A673 (cell line): ENCODE data around the gene CPA1. TPM values are rescaled to one million over a fixed set of nuclear protein-coding genes. Genes with fewer than 3 reads are reported as not detected.
"Not testable (repeated sequence)": the region's sequence is repeated elsewhere in the genome, so short reads cannot be mapped to it uniquely, and the experiment has no call there.

ENCODE experiments used
- BruUV-seq: library from RNA; stranded (reverse); fragments of 400-500 nt; replicated peaks from 2 replicates; lab custom pipeline; 2021; lab: Mats Ljungman, UMichigan
- CTCF ChIA-PET: fragments of 300-600 bp; sonication (Branson Sonifier 250); formaldehyde crosslinking; loops from one replicate; lab custom pipeline; 2022; ENCODE audit warnings: antibody characterized with exemption; lab: Charles Lee
- POLR2A ChIA-PET: fragments of 300-600 bp; sonication (Branson Sonifier 250); formaldehyde crosslinking; loops from one replicate; lab custom pipeline; 2022; ENCODE audit warnings: antibody characterized with exemption; ENCODE audit not compliant: low non-redundant PET; lab: Charles Lee
- DNase-seq: peaks from one replicate; pipeline ENCODE4 v3.0.0-alpha.2; 2015; ENCODE audit warnings: low spot score
- H3K27ac ChIP-seq: fragments of 200-600 bp; sonication (generic); 2 replicates; pipeline ENCODE4 v1.5.1; 2016; ENCODE audit warnings: mixed run types, low read depth, mild to moderate bottlenecking, mixed read lengths, antibody characterized with exemption, low read length; ENCODE audit not compliant: poor library complexity, severe bottlenecking
- H3K27me3 ChIP-seq: fragments of 200-600 bp; sonication (generic); replicated peaks from 2 replicates; pipeline ENCODE4 v1.6.1; 2017; ENCODE audit warnings: mixed run types, low read depth, mild to moderate bottlenecking, mixed read lengths, antibody characterized with exemption, low read length; ENCODE audit not compliant: insufficient read depth, poor library complexity
- H3K36me3 ChIP-seq: fragments of 200-600 bp; sonication (generic); 2 replicates; pipeline ENCODE4 v1.6.1; 2016; ENCODE audit warnings: mixed run types, mild to moderate bottlenecking, mixed read lengths, antibody characterized with exemption, low read length; ENCODE audit not compliant: insufficient read depth, poor library complexity, severe bottlenecking
- H3K4me1 ChIP-seq: fragments of 200-600 bp; sonication (generic); 2 replicates; pipeline ENCODE4 v1.6.1; 2017; ENCODE audit warnings: mixed run types, mild to moderate bottlenecking, mixed read lengths, antibody characterized with exemption, low read length; ENCODE audit not compliant: insufficient read depth, poor library complexity, severe bottlenecking
- H3K4me3 ChIP-seq: fragments of 200-600 bp; sonication (generic); 2 replicates; pipeline ENCODE4 v1.5.1; 2016; ENCODE audit warnings: low read depth, mixed run types, mild to moderate bottlenecking, mixed read lengths, low read length; ENCODE audit not compliant: poor library complexity, severe bottlenecking
- H3K9me3 ChIP-seq: fragments of 200-600 bp; sonication (generic); 2 replicates; pipeline ENCODE4 v1.6.1; 2016; ENCODE audit warnings: mixed run types, low read depth, mild to moderate bottlenecking, mixed read lengths, antibody characterized with exemption, low read length; ENCODE audit not compliant: poor library complexity, severe bottlenecking
- CTCF ChIP-seq: fragments of 300-800, 200-600 bp; sonication (generic); conservative IDR thresholded peaks from 2 replicates; pipeline ENCODE4 v1.5.1; 2017; ENCODE audit warnings: low read depth, mild to moderate bottlenecking, antibody characterized with exemption, low read length, moderate library complexity, mixed read lengths
- EZH2 ChIP-seq: fragments of 200-600 bp; sonication (generic); IDR thresholded peaks from 2 replicates; pipeline ENCODE4 v1.6.1; 2017; ENCODE audit warnings: borderline replicate concordance, low read depth, mild to moderate bottlenecking, mixed read lengths, antibody characterized with exemption, low read length; ENCODE audit not compliant: poor library complexity, severe bottlenecking
- intact Hi-C: fragments of 100-400 bp; cut with micrococcal nuclease; formaldehyde crosslinking; loops from one replicate; pipeline ENCODE4 v1.10.0; 2022; ENCODE audit not compliant: unreplicated experiment
- total RNA-seq: library from RNA; stranded (reverse); gene quantifications from 2 replicates; pipeline ENCODE4 v1.2.3, GENCODE V29; 2021

Gene CPA1
- total RNA-seq, 1 experiment from 2014 or later: not detected

GRCh38 chr7:130371046-130371445, 9.2 kb upstream of the CPA1 start:
- Histone ChIP-seq H3K27ac (no peak overlapping the region), H3K9me3 (no peaks in the 10 kb centered on the region), H3K36me3 (no peaks in the 10 kb centered on the region), H3K4me3 (no peak overlapping the region), H3K4me1 (peaks cover 1% of the 10 kb centered on the region), H3K27me3 (no peaks in the 10 kb centered on the region)
- ChIA-PET POLR2A (no interaction called here), CTCF (no interaction called here)
- no peak for DNase-seq
- no TSS peak for BruUV-seq
- no peak for TF ChIP-seq EZH2
- intact Hi-C loops: no loop called here

- Histone ChIP-seq H3K9me3 (no peaks in the 10 kb centered on the region), H3K27me3 (no peaks in the 10 kb centered on the region), H3K4me3 (no peak overlapping the region), H3K4me1 (no peaks in the 10 kb centered on the region), H3K27ac (no peak overlapping the region), H3K36me3 (no peaks in the 10 kb centered on the region)
- DNase-seq: no peak
- POLR2A ChIA-PET: no interaction called here
- CTCF ChIA-PET: no interaction called here
- no TSS peak for BruUV-seq
- TF ChIP-seq EZH2: no peak
- TF ChIP-seq CTCF: no peak
- intact Hi-C loops: no loop called here
Measured at GRCh38 chr7:130372402-130373165, 7.7 kb upstream of the CPA1 start.

GRCh38 chr7:130374507-130374906, 5.8 kb upstream of the CPA1 start:
- no peaks in the 10 kb centered on the region for H3K4me1 ChIP-seq
- POLR2A ChIA-PET: no interaction called here
- no peak overlapping the region for H3K4me3 ChIP-seq
- no peaks in the 10 kb centered on the region for H3K27me3 ChIP-seq
- no peak for DNase-seq
- TF ChIP-seq CTCF (no peak), EZH2 (no peak)
- intact Hi-C loops: no loop called here
- H3K9me3 ChIP-seq: no peaks in the 10 kb centered on the region
- CTCF ChIA-PET: no interaction called here
- BruUV-seq: no TSS peak
- H3K36me3 ChIP-seq: no peaks in the 10 kb centered on the region
- H3K27ac ChIP-seq: no peak overlapping the region

- intact Hi-C loops, H3K4me1 ChIP-seq, H3K4me3 ChIP-seq, BruUV-seq, H3K27me3 ChIP-seq, DNase-seq, H3K36me3 ChIP-seq, H3K9me3 ChIP-seq, H3K27ac ChIP-seq, CTCF ChIA-PET, POLR2A ChIA-PET: not testable (repeated sequence)
Measured at GRCh38 chr7:130376461-130376860, 3.8 kb upstream of the CPA1 start.
